SK-N-SH (cell line): ENCODE measurements around the gene DUSP16.

Experiments
- CHD2 ChIP-seq: fragments of 150-350 bp; IDR thresholded peaks from 2 replicates; pipeline ENCODE4 v1.6.1; 2018; ENCODE audit warnings: low read length; ENCODE audit not compliant: partially characterized antibody
- CTCF ChIP-seq: fragments of 200-600 bp; sonication (generic); IDR thresholded peaks from 2 replicates; pipeline ENCODE4 v1.6.1; 2017; ENCODE audit warnings: antibody characterized with exemption, mild to moderate bottlenecking, moderate library complexity
- EP300 ChIP-seq, 2 experiments: IDR thresholded peaks; 2 replicates each; pipeline versions ENCODE4 v1.4.0 to v1.6.1; 2012; ENCODE audit warnings: borderline replicate concordance in 1 of 2, low read depth in 1 of 2, low read length in 1 of 2
- EZH2phosphoT487 ChIP-seq: fragments of 200-600 bp; sonication (generic); IDR thresholded peaks from 2 replicates; pipeline ENCODE4 v1.6.1; 2017; ENCODE audit warnings: low read depth, mixed run types, mild to moderate bottlenecking, antibody characterized with exemption, moderate library complexity, borderline replicate concordance
- MXI1 ChIP-seq: IDR thresholded peaks from 2 replicates; pipeline ENCODE4 v1.6.1; 2012; ENCODE audit warnings: mild to moderate bottlenecking, low read depth, low read length, improper control_type of control experiment
- POLR2AphosphoS5 ChIP-seq: IDR thresholded peaks from 2 replicates; pipeline ENCODE4 v1.6.1; 2012; ENCODE audit warnings: low read depth, low read length
- RXRA ChIP-seq: IDR thresholded peaks from 2 replicates; pipeline ENCODE4 v1.4.0; 2012; ENCODE audit warnings: low read depth, mild to moderate bottlenecking, borderline replicate concordance
- TEAD4 ChIP-seq: IDR thresholded peaks from 2 replicates; pipeline ENCODE4 v1.4.0; 2012; ENCODE audit warnings: mild to moderate bottlenecking, borderline replicate concordance; ENCODE audit not compliant: insufficient read depth
- YY1 ChIP-seq: IDR thresholded peaks from 2 replicates; pipeline ENCODE4 v1.4.0; 2012; ENCODE audit warnings: low read depth, mild to moderate bottlenecking
- TF ChIP-seq, protein P1 (sequence below): IDR thresholded peaks from 2 replicates; pipeline ENCODE4 v1.4.0; 2012; ENCODE audit warnings: low read depth
- TF ChIP-seq, protein P2 (sequence below): IDR thresholded peaks from 2 replicates; pipeline ENCODE4; 2012

- TF ChIP-seq POLR2AphosphoS5 = 0 out of 2 replicates have a peak, but pooled peaks have one; percentile 20
- TF ChIP-seq CTCF = no peak; the same call in 1 of the 2 replicates
- no peak for TF ChIP-seq RXRA
- no peak for TF ChIP-seq YY1
- TF ChIP-seq, protein P1, sequence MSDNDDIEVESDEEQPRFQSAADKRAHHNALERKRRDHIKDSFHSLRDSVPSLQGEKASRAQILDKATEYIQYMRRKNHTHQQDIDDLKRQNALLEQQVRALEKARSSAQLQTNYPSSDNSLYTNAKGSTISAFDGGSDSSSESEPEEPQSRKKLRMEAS = no peak; the same call in 1 of the 2 replicates
- no peak for TF ChIP-seq EZH2phosphoT487
- peak; percentile 15 for TF ChIP-seq CHD2
- TF ChIP-seq, protein P2, sequence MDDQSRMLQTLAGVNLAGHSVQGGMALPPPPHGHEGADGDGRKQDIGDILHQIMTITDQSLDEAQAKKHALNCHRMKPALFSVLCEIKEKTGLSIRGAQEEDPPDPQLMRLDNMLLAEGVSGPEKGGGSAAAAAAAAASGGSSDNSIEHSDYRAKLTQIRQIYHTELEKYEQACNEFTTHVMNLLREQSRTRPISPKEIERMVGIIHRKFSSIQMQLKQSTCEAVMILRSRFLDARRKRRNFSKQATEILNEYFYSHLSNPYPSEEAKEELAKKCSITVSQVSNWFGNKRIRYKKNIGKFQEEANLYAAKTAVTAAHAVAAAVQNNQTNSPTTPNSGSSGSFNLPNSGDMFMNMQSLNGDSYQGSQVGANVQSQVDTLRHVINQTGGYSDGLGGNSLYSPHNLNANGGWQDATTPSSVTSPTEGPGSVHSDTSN = no peak
- TF ChIP-seq EP300 (IDR thresholded peaks at IDR 0.05; ENCODE audit: borderline replicate concordance in 1 of 2, low read depth in 1 of 2, low read length in 1 of 2) = 0 out of 4 replicates have a peak, but pooled peaks of 1 of the 2 experiments have one; percentile 4
- peak; percentile 44; the same call in 1 of the 2 replicates for TF ChIP-seq MXI1
- 0 out of 2 replicates have a peak, but pooled peaks have one; percentile 13 for TF ChIP-seq TEAD4
Measured at GRCh38 chr12:12562585-12563261, at the start of gene DUSP16.
